HG02973 (cell line): Measurements from ENCODE around the gene FOXO3.

Experiments used
- ATAC-seq: cut with Tn5 transposase; IDR thresholded peaks from one replicate; pipeline ENCODE4 v1.9.1; 2021; ENCODE audit warnings: moderate library complexity; ENCODE audit not compliant: unreplicated experiment

The FOXO3 gene

GRCh38 chr6:108732091-108732870, 171.6 kb downstream of the FOXO3 start:
- no peak for ATAC-seq

- no peak for ATAC-seq
Measured at GRCh38 chr6:108733051-108733450, 172.3 kb downstream of the FOXO3 start.

GRCh38 chr6:108733706-108734265, 173.1 kb downstream of the FOXO3 start:
- no peak for ATAC-seq
